ENCODE results near the gene GPX3. TPM values are rescaled to one million over a fixed set of nuclear protein-coding genes. Genes with fewer than 3 reads are reported as not detected.

The GPX3 gene
- total and polyA plus RNA-seq, 2 of the 8 experiments (the other 6 are each of a cell fraction or from before 2014, with no cell fraction given): 27.8 to 77.9 TPM

- no peak for FAIRE-seq
- CTCF ChIA-PET (ENCODE audit: partially characterized antibody): interaction anchor here (1.2 to 5.2 kb wide), 3 partner anchors 11 to 25 kb away, joined by 3 to 25 read pairs (median 3); no protein-coding TSS in a partner anchor
These were observed 2.7 kb downstream of the GPX3 start for GRCh38 chr5:151023047-151023615.

More at GRCh38 chr5:151023047-151023615, 2.7 kb downstream of the GPX3 start:
- H4K5ac ChIP-seq (ENCODE audit: insufficient read length, low read depth, low read length): no peak overlapping the region
- POLR2A ChIA-PET (ENCODE audit: partially characterized antibody): no interaction called here
- no peak overlapping the region for H3K4me3 ChIP-seq (ENCODE audit: extremely low read depth in 1 of 4, insufficient read depth in 2 of 4, low read depth in 3 of 4, low read length in 4 of 4)
- no peak overlapping the region for H2BK5ac ChIP-seq (ENCODE audit: low read depth, low read length)
- no peak overlapping the region for H3K4ac ChIP-seq (replicated peaks; ENCODE audit: insufficient read length, low read depth, low read length)
- H3K79me2 ChIP-seq (ENCODE audit: control insufficient read depth in 1 of 2, insufficient read depth in 2 of 2, low read length in 2 of 2): no peaks in the 10 kb centered on the region
- no peak for DNase-seq (ENCODE audit: low read depth in 1 of 2, low spot score in 2 of 2)
- H3K9me3 ChIP-seq (ENCODE audit: insufficient read depth in 2 of 2, low read depth in 1 of 2, low read length in 1 of 2): no peaks in the 10 kb centered on the region
- no peak overlapping the region for H3K56ac ChIP-seq (replicated peaks; ENCODE audit: insufficient read length, low read depth, low read length)
- H3K14ac ChIP-seq (ENCODE audit: insufficient read length): no peak overlapping the region
- H2BK12ac ChIP-seq (ENCODE audit: low read depth, low read length): no peak overlapping the region
- WGBS, 2 experiments (ENCODE audit: extremely low coverage in 1 of 2, insufficient coverage in 1 of 2, insufficient read length in 1 of 2, insufficient replicate concordance in 2 of 2, low coverage in 1 of 2, low lambda C conversion rate in 2 of 2, missing lambda C conversion rate in 1 of 2): 88% methylated on average over 5 of the region's 5 CpGs; no CpG with 5 or more reads in 1 of the 2 experiments
- H2BK15ac ChIP-seq (ENCODE audit: low read length): no peak overlapping the region
- TF ChIP-seq SUZ12 (IDR thresholded peaks at IDR 0.05; ENCODE audit: low read length) (no peak), SIRT6 (IDR thresholded peaks at IDR 0.05; ENCODE audit: low read length) (no peak), USF2 (IDR thresholded peaks at IDR 0.05; ENCODE audit: low read length) (no peak)
- H3K4me2 ChIP-seq (ENCODE audit: insufficient read depth in 1 of 2, low read depth in 2 of 2, low read length in 2 of 2): no peak overlapping the region
- H2AFZ ChIP-seq (ENCODE audit: low read length): no peak overlapping the region
- peaks cover 0 to 3% of the 10 kb centered on the region in 2 experiments for H4K20me1 ChIP-seq (replicated peaks in 1 of 2; ENCODE audit: control insufficient read depth in 1 of 2, insufficient read depth in 2 of 2, low read length in 2 of 2)
- no peak overlapping the region for H2BK20ac ChIP-seq (ENCODE audit: low read length)
- peaks cover 0 to 8% (median 5%) of the 10 kb centered on the region in 4 experiments; a peak in 6 of 7 replicates for H3K27me3 ChIP-seq (replicated peaks in 1 of 4; ENCODE audit: control insufficient read depth in 3 of 4, extremely low read depth in 1 of 4, insufficient read depth in 3 of 4, low read length in 3 of 4)
- no peak overlapping the region for H4K91ac ChIP-seq (replicated peaks; ENCODE audit: insufficient read length, low read length)
- H2BK120ac ChIP-seq (replicated peaks; ENCODE audit: low read depth, low read length): no peak overlapping the region
- H3K9ac ChIP-seq (replicated peaks in 1 of 4; ENCODE audit: extremely low read depth in 1 of 4, low read depth in 3 of 4, low read length in 3 of 4): no peak overlapping the region
- H3K23ac ChIP-seq (ENCODE audit: insufficient read length): no peak overlapping the region
- peaks cover 0 to 1% (median 0%) of the 10 kb centered on the region in 4 experiments; a peak in 1 of 7 replicates for H3K4me1 ChIP-seq (replicated peaks in 1 of 4; ENCODE audit: control insufficient read depth in 3 of 4, insufficient read depth in 4 of 4, low read length in 3 of 4)
- H2AK5ac ChIP-seq (ENCODE audit: low read depth, low read length): no peak overlapping the region
- H3K79me1 ChIP-seq (ENCODE audit: low read depth, low read length): no peaks in the 10 kb centered on the region; the same call in 1 of the 2 replicates
- peaks cover 8% of the 10 kb centered on the region; the same call in 1 of the 2 replicates for H3K23me2 ChIP-seq (ENCODE audit: low read depth, low read length)
- peaks cover 0 to 2% (median 0%) of the 10 kb centered on the region in 4 experiments; a peak in 2 of 8 replicates for H3K36me3 ChIP-seq (ENCODE audit: control insufficient read depth in 2 of 4, insufficient read depth in 4 of 4, low read length in 3 of 4)
- H3K27ac ChIP-seq (ENCODE audit: low read depth, low read length): no peak overlapping the region
- H3K18ac ChIP-seq (ENCODE audit: extremely low read depth, low read length): no peak overlapping the region
- no peak overlapping the region; the same call in 1 of the 2 replicates for H4K8ac ChIP-seq (ENCODE audit: extremely low read depth, insufficient read depth, low read length)
